HL-60/S4 treated with phorbol 12-myristate 13-acetate at 8.2 ng/mL for 4 days and 3 days (cell line): ENCODE measurements around the gene FUCA2.
"Not testable (repeated sequence)": the region's sequence is repeated elsewhere in the genome, so short reads cannot be mapped to it uniquely, and the experiment has no call there.

ENCODE experiments used
- in situ Hi-C: fragments of 300-500 bp; cut with MboI; formaldehyde crosslinking; loops from 2 replicates; pipeline ENCODE4 v1.15.0; 2022; ENCODE audit warnings: low sequenced_read_pairs

Gene FUCA2

GRCh38 chr6:143505111-143505510, 6.4 kb downstream of the FUCA2 start:
- in situ Hi-C loops, result no loop called here

GRCh38 chr6:143504369-143504768, 7.2 kb downstream of the FUCA2 start:
- in situ Hi-C loops, result no loop called here

GRCh38 chr6:143501851-143502250, 9.7 kb downstream of the FUCA2 start:
- in situ Hi-C loops, result no loop called here

GRCh38 chr6:143498428-143498827, 13.1 kb downstream of the FUCA2 start:
- in situ Hi-C loops, result no loop called here

- in situ Hi-C loops, result no loop called here
Observed at GRCh38 chr6:143496974-143497373, 14.5 kb downstream of the FUCA2 start.

GRCh38 chr6:143490775-143491174, 20.7 kb downstream of the FUCA2 start:
- in situ Hi-C loops, result no loop called here

- in situ Hi-C loops, result no loop called here
Observed at GRCh38 chr6:143490244-143490643, 21.3 kb downstream of the FUCA2 start.

GRCh38 chr6:143486752-143487151, 24.8 kb downstream of the FUCA2 start:
- in situ Hi-C loops, result no loop called here

- in situ Hi-C loops, result no loop called here
Observed at GRCh38 chr6:143485967-143486366, 25.6 kb downstream of the FUCA2 start.

GRCh38 chr6:143482593-143482992, 28.9 kb downstream of the FUCA2 start:
- in situ Hi-C loops, result no loop called here

GRCh38 chr6:143478479-143479062, 32.9 kb downstream of the FUCA2 start:
- in situ Hi-C loops, result no loop called here

- in situ Hi-C loops, result no loop called here
Observed at GRCh38 chr6:143476545-143476944, 35.0 kb downstream of the FUCA2 start.

- in situ Hi-C loops, result no loop called here
Observed at GRCh38 chr6:143471822-143472221, 39.7 kb downstream of the FUCA2 start.

GRCh38 chr6:143468823-143469222, 42.7 kb downstream of the FUCA2 start:
- in situ Hi-C loops, result not testable (repeated sequence)

- in situ Hi-C loops, result no loop called here
Observed at GRCh38 chr6:143468026-143468425, 43.5 kb downstream of the FUCA2 start.

GRCh38 chr6:143465546-143465945, 46.0 kb downstream of the FUCA2 start:
- in situ Hi-C loops, result no loop called here

GRCh38 chr6:143457563-143458359, 53.8 kb downstream of the FUCA2 start:
- in situ Hi-C loops, result no loop called here

- in situ Hi-C loops, result no loop called here
Observed at GRCh38 chr6:143451531-143451930, 60.0 kb downstream of the FUCA2 start.

GRCh38 chr6:143450453-143451371, 60.8 kb downstream of the FUCA2 start, which contains the start of the genes ADAT2 and PEX3:
ADAT2 (minus strand) TSS chr6:143450695; CDS start chr6:143450658, 37 bp downstream.
PEX3 (plus strand) TSS chr6:143450805; CDS start chr6:143451043, 238 bp downstream.
- in situ Hi-C loops, result no loop called here

- in situ Hi-C loops, result no loop called here
Observed at GRCh38 chr6:143449714-143450452, 61.6 kb downstream of the FUCA2 start.
